ENCODE data around the gene QSOX2.

- TF ChIP-seq CTCF (IDR thresholded peaks at IDR 0.05) (no peak), POLR2AphosphoS5 (IDR thresholded peaks at IDR 0.05) (no peak), POLR2A (IDR thresholded peaks at IDR 0.05) (no peak)
These were observed 55.0 kb downstream of the QSOX2 start for GRCh38 chr9:136190656-136191055.
